ENCODE data around the gene STK10.

GRCh38 chr5:172171118-172171517 is 16.9 kb downstream of the STK10 start:
- TF ChIP-seq CTCF (IDR thresholded peaks at IDR 0.05; ENCODE audit: low read depth, low read length, poor library complexity, severe bottlenecking) (no peak), EZH2phosphoT487 (IDR thresholded peaks at IDR 0.05; ENCODE audit: borderline replicate concordance, low read length) (no peak)

Data from DOHH2 (cell line).